Hepatocyte (in vitro differentiated cells): ENCODE measurements around the gene TMEM232. TPM values are rescaled to one million over a fixed set of nuclear protein-coding genes. Genes with fewer than 3 reads are reported as not detected.
"Not testable (repeated sequence)": the region's sequence is repeated elsewhere in the genome, so short reads cannot be mapped to it uniquely, and the experiment has no call there.

Experiments
- DNase-seq: peaks from one replicate; pipeline ENCODE4 v3.0.0-alpha.2; 2016; ENCODE audit warnings: low spot score
- H2AFZ ChIP-seq: fragments of 200-600 bp; sonication (generic); 2 replicates; pipeline ENCODE4 v1.6.0; 2016; ENCODE audit warnings: antibody characterized with exemption, mild to moderate bottlenecking
- H3K27ac ChIP-seq: fragments of 200-600 bp; sonication (generic); 2 replicates; pipeline ENCODE4 v1.5.1; 2016; ENCODE audit warnings: mild to moderate bottlenecking
- H3K27me3 ChIP-seq: fragments of 200-600 bp; sonication (generic); 2 replicates; pipeline ENCODE4 v1.6.1; 2016
- H3K36me3 ChIP-seq: fragments of 200-600 bp; sonication (generic); replicated peaks from 2 replicates; pipeline ENCODE4 v1.5.1; 2016; ENCODE audit warnings: low read depth; ENCODE audit not compliant: insufficient read depth
- H3K4me1 ChIP-seq: fragments of 200-600 bp; sonication (generic); 2 replicates; pipeline ENCODE4 v1.5.1; 2016; ENCODE audit warnings: mild to moderate bottlenecking, moderate library complexity; ENCODE audit not compliant: insufficient read depth
- H3K4me2 ChIP-seq: fragments of 200-600 bp; sonication (generic); 2 replicates; pipeline ENCODE4 v1.6.0; 2016
- H3K4me3 ChIP-seq: fragments of 200-600 bp; sonication (generic); 2 replicates; pipeline ENCODE4 v1.5.1; 2016; ENCODE audit warnings: mild to moderate bottlenecking
- H3K79me2 ChIP-seq: fragments of 200-600 bp; sonication (generic); 2 replicates; pipeline ENCODE4 v1.6.0; 2017; ENCODE audit warnings: mild to moderate bottlenecking
- H3K9me2 ChIP-seq: fragments of 200-600 bp; sonication (generic); replicated peaks from 2 replicates; pipeline ENCODE4 v1.6.0; 2017; ENCODE audit warnings: mild to moderate bottlenecking; ENCODE audit not compliant: insufficient read depth
- H3K9me3 ChIP-seq: fragments of 200-600 bp; sonication (generic); 2 replicates; pipeline ENCODE4 v1.5.1; 2016; ENCODE audit warnings: low read depth, mild to moderate bottlenecking
- H4K20me1 ChIP-seq: fragments of 200-600 bp; sonication (generic); 2 replicates; pipeline ENCODE4 v1.6.0; 2016; ENCODE audit warnings: mild to moderate bottlenecking; ENCODE audit not compliant: insufficient read depth, poor library complexity, severe bottlenecking
- EZH2 ChIP-seq: fragments of 200-600 bp; sonication (generic); IDR thresholded peaks from 2 replicates; pipeline ENCODE4 v1.6.1; 2016; ENCODE audit warnings: antibody characterized with exemption, mild to moderate bottlenecking, borderline replicate concordance
- EZH2phosphoT487 ChIP-seq: fragments of 200-600 bp; sonication (generic); IDR thresholded peaks from one replicate; pipeline ENCODE4 v1.6.1; 2018; ENCODE audit warnings: antibody characterized with exemption, mild to moderate bottlenecking, low read depth, moderate library complexity; ENCODE audit not compliant: unreplicated experiment, severe bottlenecking
- WGBS: methylation state at CpG from one replicate; pipeline ENCODE4 v1.1.6; 2016; ENCODE audit warnings: low lambda C conversion rate; ENCODE audit errors: missing lambda C conversion rate; 5-methylcytosine and 5-hydroxymethylcytosine counted together
- polyA plus RNA-seq: library from polyadenylated mRNA; unstranded; fragments of >200 nt; fragmentation: Nextera tagmentation; extraction: Ambion mirVana; gene quantifications from 2 replicates; pipeline ENCODE4 v1.2.1, GENCODE V29; 2016
- total RNA-seq: library from RNA; depleted of rRNA; stranded (reverse); fragments of >200 nt; gene quantifications from 2 replicates; pipeline ENCODE4 v1.2.3, GENCODE V29; 2014
- TF ChIP-seq, protein P1 (sequence below): fragments of 200-600 bp; sonication (generic); IDR thresholded peaks from 2 replicates; pipeline ENCODE4 v1.5.1; 2016; ENCODE audit warnings: antibody characterized with exemption, mild to moderate bottlenecking; ENCODE audit not compliant: poor library complexity

The TMEM232 gene
- total and polyA plus RNA-seq, 2 experiments from 2014 or later: 2.4 to 2.8 TPM

DNA sequence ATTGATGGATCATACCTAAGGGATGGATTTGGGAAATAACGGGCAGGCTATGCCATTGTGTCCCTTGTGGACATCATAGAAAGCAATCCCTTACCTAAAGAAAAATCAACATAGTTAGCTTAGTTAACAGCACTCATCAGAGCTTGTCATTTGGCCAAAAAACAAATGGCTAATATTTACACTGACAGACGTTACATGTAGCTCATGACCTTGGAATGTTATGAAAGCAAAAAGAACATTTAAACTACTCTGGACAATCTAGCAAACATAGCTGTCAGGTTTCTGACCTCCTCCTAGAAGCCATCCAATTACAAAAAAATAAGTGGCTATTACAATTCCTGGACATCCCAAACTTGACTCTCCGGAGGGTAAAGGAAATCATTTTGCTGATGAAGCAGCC is 23.8 kb downstream of the TMEM232 start:
- Histone ChIP-seq H4K20me1 (no peaks in the 10 kb centered on the region), H3K79me2 (no peaks in the 10 kb centered on the region), H3K9me3 (no peaks in the 10 kb centered on the region), H3K9me2 (no peaks in the 10 kb centered on the region), H3K36me3 (no peaks in the 10 kb centered on the region), H3K4me2 (no peak overlapping the region), H3K27ac (no peak overlapping the region), H3K4me1 (no peaks in the 10 kb centered on the region), H3K27me3 (no peaks in the 10 kb centered on the region), H2AFZ (no peak overlapping the region), H3K4me3 (no peak overlapping the region)
- DNase-seq: no peak
- TF ChIP-seq EZH2phosphoT487 (no peak), EZH2 (no peak)
- TF ChIP-seq, protein P1, sequence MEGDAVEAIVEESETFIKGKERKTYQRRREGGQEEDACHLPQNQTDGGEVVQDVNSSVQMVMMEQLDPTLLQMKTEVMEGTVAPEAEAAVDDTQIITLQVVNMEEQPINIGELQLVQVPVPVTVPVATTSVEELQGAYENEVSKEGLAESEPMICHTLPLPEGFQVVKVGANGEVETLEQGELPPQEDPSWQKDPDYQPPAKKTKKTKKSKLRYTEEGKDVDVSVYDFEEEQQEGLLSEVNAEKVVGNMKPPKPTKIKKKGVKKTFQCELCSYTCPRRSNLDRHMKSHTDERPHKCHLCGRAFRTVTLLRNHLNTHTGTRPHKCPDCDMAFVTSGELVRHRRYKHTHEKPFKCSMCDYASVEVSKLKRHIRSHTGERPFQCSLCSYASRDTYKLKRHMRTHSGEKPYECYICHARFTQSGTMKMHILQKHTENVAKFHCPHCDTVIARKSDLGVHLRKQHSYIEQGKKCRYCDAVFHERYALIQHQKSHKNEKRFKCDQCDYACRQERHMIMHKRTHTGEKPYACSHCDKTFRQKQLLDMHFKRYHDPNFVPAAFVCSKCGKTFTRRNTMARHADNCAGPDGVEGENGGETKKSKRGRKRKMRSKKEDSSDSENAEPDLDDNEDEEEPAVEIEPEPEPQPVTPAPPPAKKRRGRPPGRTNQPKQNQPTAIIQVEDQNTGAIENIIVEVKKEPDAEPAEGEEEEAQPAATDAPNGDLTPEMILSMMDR: no peak
- 58% methylated on average over 3 of the region's 3 CpGs for WGBS

DNA sequence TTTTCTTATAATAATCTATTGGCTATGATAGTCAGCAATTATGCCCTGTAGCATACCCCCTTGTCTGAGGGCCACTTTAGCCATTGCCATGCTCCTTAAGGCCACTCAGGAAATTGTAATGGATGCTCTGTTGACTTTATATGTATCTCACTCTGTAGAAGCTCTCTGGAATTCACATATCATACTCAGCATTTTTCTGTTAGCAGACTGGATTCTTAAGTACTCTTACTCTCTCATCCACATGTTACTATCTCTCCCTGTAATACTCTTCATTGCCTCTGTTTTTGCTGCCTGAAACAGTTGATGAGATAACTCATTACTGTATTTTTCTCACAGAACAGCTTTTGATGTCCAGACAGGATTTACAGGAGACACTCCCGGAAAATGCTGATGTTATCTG is 24.2 kb downstream of the TMEM232 start:
- no peak for DNase-seq
- no peaks in the 10 kb centered on the region for H4K20me1 ChIP-seq
- WGBS: 58% methylated on average over 1 of the region's 1 CpG
- TF ChIP-seq EZH2 (no peak), EZH2phosphoT487 (no peak)
- TF ChIP-seq, protein P1: no peak
- H3K27ac ChIP-seq: no peak overlapping the region
- H2AFZ ChIP-seq: no peak overlapping the region
- no peaks in the 10 kb centered on the region for H3K36me3 ChIP-seq
- no peaks in the 10 kb centered on the region for H3K9me2 ChIP-seq
- no peaks in the 10 kb centered on the region for H3K4me1 ChIP-seq
- no peaks in the 10 kb centered on the region for H3K79me2 ChIP-seq
- no peaks in the 10 kb centered on the region for H3K27me3 ChIP-seq
- H3K4me2 ChIP-seq: no peak overlapping the region
- no peak overlapping the region for H3K4me3 ChIP-seq
- H3K9me3 ChIP-seq: no peaks in the 10 kb centered on the region

DNA sequence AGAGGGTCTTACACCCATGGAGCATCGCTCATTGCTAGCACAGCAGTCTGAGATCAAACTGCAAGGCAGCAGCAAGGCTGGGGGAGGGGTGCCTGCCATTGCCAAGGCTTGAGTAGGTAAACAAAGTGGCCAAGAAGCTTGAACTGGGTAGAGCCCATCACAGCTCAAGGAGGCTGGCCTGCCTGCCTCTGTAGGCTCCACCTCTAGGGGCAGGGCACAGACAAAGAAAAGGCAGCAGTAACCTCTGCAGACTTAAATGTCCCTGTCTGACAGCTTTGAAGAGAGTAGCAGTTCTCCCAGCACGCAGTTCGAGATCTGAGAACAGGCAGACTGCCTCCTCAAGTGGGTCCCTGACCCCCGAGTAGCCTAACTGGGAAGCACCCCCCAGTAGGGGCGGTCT is 33.8 kb downstream of the TMEM232 start:
- 79% methylated on average over 5 of the region's 5 CpGs for WGBS
- not testable (repeated sequence) for H3K36me3 ChIP-seq, H3K27me3 ChIP-seq

DNA sequence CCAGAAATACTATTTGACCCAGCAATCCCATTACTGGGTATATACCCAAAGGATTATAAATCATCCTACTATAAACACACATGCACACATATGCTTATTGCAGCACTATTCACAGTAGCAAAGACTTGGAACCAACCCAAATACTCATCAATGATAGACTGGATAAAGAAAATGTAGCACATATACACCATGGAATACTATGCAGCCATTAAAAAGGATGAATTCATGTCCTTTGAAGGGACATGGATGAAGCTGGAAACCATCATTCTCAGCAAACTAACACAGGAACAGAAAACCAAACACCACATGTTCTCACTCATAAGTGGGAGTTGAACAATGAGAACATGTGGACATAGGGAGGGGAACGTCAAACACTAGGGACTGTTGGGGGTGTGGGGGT is 35.9 kb downstream of the TMEM232 start:
- WGBS: 100% methylated on average over 1 of the region's 1 CpG
- not testable (repeated sequence) for H3K4me2 ChIP-seq, H3K27me3 ChIP-seq, H3K4me1 ChIP-seq, H4K20me1 ChIP-seq, H3K9me2 ChIP-seq, DNase-seq, H3K27ac ChIP-seq, H3K79me2 ChIP-seq, H3K36me3 ChIP-seq, H2AFZ ChIP-seq, H3K4me3 ChIP-seq, H3K9me3 ChIP-seq

More for the DNA sequence above, 33.8 kb downstream of the TMEM232 start:
- not testable (repeated sequence) for H3K27ac ChIP-seq, H3K9me3 ChIP-seq, H3K79me2 ChIP-seq, H3K4me3 ChIP-seq, H3K9me2 ChIP-seq, H4K20me1 ChIP-seq, H2AFZ ChIP-seq, H3K4me2 ChIP-seq, DNase-seq, H3K4me1 ChIP-seq

DNA sequence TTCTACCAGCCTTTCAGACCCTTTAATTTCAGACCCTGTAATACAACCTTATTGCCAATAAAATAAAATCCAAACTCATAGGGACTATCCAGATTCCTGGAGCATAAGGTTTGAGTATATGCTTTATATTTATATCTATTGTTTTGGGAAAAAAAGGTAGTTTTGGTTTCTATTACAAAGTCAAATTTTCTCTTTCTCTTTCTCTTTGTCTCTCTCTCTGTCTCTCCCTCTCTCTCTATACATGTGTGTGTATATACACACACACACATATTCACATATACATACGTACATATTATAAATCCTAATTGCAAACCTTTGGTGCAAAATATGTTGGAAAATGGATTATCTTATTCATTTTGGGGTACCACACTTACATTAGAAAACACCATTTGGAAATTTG is 39.0 kb downstream of the TMEM232 start:
- TF ChIP-seq, protein P1: no peak
- no peak for TF ChIP-seq EZH2
- TF ChIP-seq EZH2phosphoT487: no peak

More for the DNA sequence above, 39.0 kb downstream of the TMEM232 start:
- H3K4me1 ChIP-seq: no peaks in the 10 kb centered on the region
- no peaks in the 10 kb centered on the region for H3K9me3 ChIP-seq
- H3K27ac ChIP-seq: no peak overlapping the region
- WGBS: 86% methylated on average over 1 of the region's 1 CpG
- H3K36me3 ChIP-seq: no peaks in the 10 kb centered on the region
- no peak overlapping the region for H3K4me3 ChIP-seq
- H3K9me2 ChIP-seq: no peaks in the 10 kb centered on the region
- H4K20me1 ChIP-seq: no peaks in the 10 kb centered on the region
- H3K4me2 ChIP-seq: no peak overlapping the region
- H3K27me3 ChIP-seq: no peaks in the 10 kb centered on the region
- DNase-seq: no peak
- H3K79me2 ChIP-seq: no peaks in the 10 kb centered on the region
- no peak overlapping the region for H2AFZ ChIP-seq
